ENCODE results near the gene PRPF39. TPM values are rescaled to one million over a fixed set of nuclear protein-coding genes. Genes with fewer than 3 reads are reported as not detected.

Gene PRPF39
- total RNA-seq, 1 experiment from 2014 or later = 59.8 TPM

GRCh38 chr14:45134051-45134958 lies 50.4 kb downstream of the PRPF39 start, which contains the start of gene FKBP3:
Gene FKBP3, minus strand, starts transcription at chr14:45134481. Its CDS starts 25 bp downstream, at chr14:45134456.
- Mint-ChIP-seq H3K27me3 (ENCODE audit: low read depth) (no peaks in the 10 kb centered on the region), H3K4me3 (peak within 1 kb of the TSS; percentile 99 to 100), H3K36me3 (ENCODE audit: insufficient read depth in 1 of 3, low read depth in 3 of 3) (peaks cover 3 to 7% (median 4%) of the 10 kb centered on the region in 3 experiments; a peak in 4 of 7 replicates), H3K4me1 (peaks cover 17 to 25% of the 10 kb centered on the region in 2 experiments), H3K27ac (peak within 1 kb of the TSS; percentile 98 to 100 (median 99)), H3K9me3 (no peaks in the 10 kb centered on the region)
- Histone ChIP-seq H3K56ac (ENCODE audit: insufficient read length, low read depth, low read length) (no peak within 1 kb of the TSS), H2AK5ac (ENCODE audit: insufficient read length, low read length) (no peak within 1 kb of the TSS), H2BK20ac (ENCODE audit: low read depth, low read length, poor library complexity, severe bottlenecking) (no peak within 1 kb of the TSS), H4K91ac (ENCODE audit: insufficient read length, low read depth, low read length) (no peak within 1 kb of the TSS), H4K20me1 (ENCODE audit: control insufficient read depth, insufficient read depth, insufficient read length) (no peaks in the 10 kb centered on the region), H3K79me1 (ENCODE audit: insufficient read depth, low read depth, low read length, poor library complexity, severe bottlenecking) (no peaks in the 10 kb centered on the region), H3K23me2 (ENCODE audit: insufficient read length, low read depth, low read length, poor library complexity, severe bottlenecking) (peaks cover 2% of the 10 kb centered on the region), H3K4ac (ENCODE audit: low read depth, low read length) (no peak within 1 kb of the TSS), H3K79me2 (ENCODE audit: insufficient read depth, low read length) (peaks cover 9% of the 10 kb centered on the region; the same call in 1 of the 2 replicates), H3K27ac (ENCODE audit: insufficient read length, low read depth, low read length) (no peak within 1 kb of the TSS), H3K9ac (ENCODE audit: extremely low read depth, insufficient read length, low read length) (peak within 1 kb of the TSS; percentile 98), H2AFZ (ENCODE audit: low read length) (peak within 1 kb of the TSS; percentile 93), H2BK5ac (ENCODE audit: insufficient read length, low read length) (peak within 1 kb of the TSS; percentile 4), H3K18ac (ENCODE audit: insufficient read length, low read depth, low read length) (peak within 1 kb of the TSS; percentile 99), H3K4me1 (ENCODE audit: insufficient read depth, low read length) (no peaks in the 10 kb centered on the region), H3K9me3 (ENCODE audit: control insufficient read depth, low read depth, low read length) (no peaks in the 10 kb centered on the region), H3K14ac (ENCODE audit: insufficient read depth, low read length) (peak within 1 kb of the TSS; percentile 99), H3T11ph (ENCODE audit: low read length) (no peak within 1 kb of the TSS), H3K27me3 (ENCODE audit: insufficient read depth, low read length) (no peaks in the 10 kb centered on the region), H2BK15ac (ENCODE audit: low read depth, low read length) (no peak within 1 kb of the TSS), H2BK12ac (ENCODE audit: insufficient read length, low read depth, low read length) (no peak within 1 kb of the TSS), H3K23ac (ENCODE audit: insufficient read length, low read depth, low read length) (no peak within 1 kb of the TSS), H3K4me2 (ENCODE audit: insufficient read depth, insufficient read length, low read length) (peak within 1 kb of the TSS; percentile 91), H4K8ac (replicated peaks; ENCODE audit: insufficient read length, low read depth, low read length) (no peak within 1 kb of the TSS), H4K5ac (ENCODE audit: insufficient read length, low read depth, low read length) (no peak within 1 kb of the TSS), H2BK120ac (ENCODE audit: low read depth, low read length, poor library complexity, severe bottlenecking) (no peak within 1 kb of the TSS)
- no CpG with 5 or more reads among the region's 53 CpGs for WGBS (ENCODE audit: extremely low coverage, insufficient read length, low lambda C conversion rate)
- peak; percentile 98 for DNase-seq
- peak; percentile 31; the same call in 2 of the 3 replicates for TF ChIP-seq CTCF (conservative IDR thresholded peaks at IDR 0.05)

Data from H9 (cell line).